H1 (cell line): ENCODE results near the gene KRT222. TPM values are rescaled to one million over a fixed set of nuclear protein-coding genes. Genes with fewer than 3 reads are reported as not detected.

Experiments used
- CTCF ChIA-PET: fragments of 300-600 bp; sonication (Branson Sonifier 250); formaldehyde crosslinking; loops from one replicate; lab custom pipeline; 2021; ENCODE audit not compliant: partially characterized antibody; lab: Charles Lee
- POLR2A ChIA-PET: fragments of 300-600 bp; sonication (Branson Sonifier 250); formaldehyde crosslinking; loops from one replicate; lab custom pipeline; 2021; ENCODE audit warnings: inconsistent platforms; ENCODE audit not compliant: partially characterized antibody; lab: Charles Lee
- DNase-seq, 2 experiments: peaks; one replicate each; pipeline versions ENCODE4 v3.0.0 to v3.0.0-alpha.2; 2010 to 2022; ENCODE audit warnings: low spot score in 2 of 2, low read depth in 1 of 2, mixed read lengths in 1 of 2
- FAIRE-seq: peaks from 2 replicates; lab custom pipeline; 2011; peaks lifted over from hg19 to GRCh38; lab: Jason Lieb, UNC
- H2AFZ ChIP-seq: 2 replicates; pipeline ENCODE4 v1.8.1; 2012; ENCODE audit warnings: low read length, inconsistent platforms
- H2AK5ac ChIP-seq: 2 replicates; pipeline ENCODE4 v1.6.1; 2013; ENCODE audit warnings: low read depth, low read length
- H2BK120ac ChIP-seq: replicated peaks from 2 replicates; pipeline ENCODE3; 2013; ENCODE audit warnings: low read depth, low read length, inconsistent platforms
- H2BK12ac ChIP-seq: 2 replicates; pipeline ENCODE4 v1.6.1; 2013; ENCODE audit warnings: low read depth, low read length
- H2BK15ac ChIP-seq: 2 replicates; pipeline ENCODE4 v1.6.1; 2013; ENCODE audit warnings: low read length
- H2BK20ac ChIP-seq: 2 replicates; pipeline ENCODE4 v1.6.1; 2013; ENCODE audit warnings: low read length
- H2BK5ac ChIP-seq: 2 replicates; pipeline ENCODE4 v1.6.1; 2013; ENCODE audit warnings: low read depth, low read length
- H3K14ac ChIP-seq: 2 replicates; pipeline ENCODE4 v1.6.1; 2013; ENCODE audit warnings: inconsistent platforms; ENCODE audit not compliant: insufficient read length
- H3K18ac ChIP-seq: 2 replicates; pipeline ENCODE4 v1.6.1; 2013; ENCODE audit warnings: low read length; ENCODE audit errors: extremely low read depth
- H3K23ac ChIP-seq: 2 replicates; pipeline ENCODE4 v1.6.1; 2013; ENCODE audit warnings: inconsistent platforms; ENCODE audit not compliant: insufficient read length
- H3K23me2 ChIP-seq: 2 replicates; pipeline ENCODE4 v1.6.1; 2013; ENCODE audit warnings: low read depth, low read length
- H3K27ac ChIP-seq: 2 replicates; pipeline ENCODE4 v1.6.1; 2011; ENCODE audit warnings: low read depth, low read length, inconsistent platforms
- H3K27me3 ChIP-seq, 4 experiments: replicated peaks in 1 of 4; 1 replicate in 1 of 4; 2 replicates in 3 of 4; pipeline versions ENCODE4 v1.6.1 to v1.8.1; 2011 to 2013; ENCODE audit warnings: low read length in 3 of 4, mild to moderate bottlenecking in 3 of 4, inconsistent platforms in 2 of 4, mixed read lengths in 2 of 4, moderate library complexity in 1 of 4; ENCODE audit not compliant: control insufficient read depth in 3 of 4, insufficient read depth in 3 of 4; ENCODE audit errors: extremely low read depth in 1 of 4
- H3K36me3 ChIP-seq, 4 experiments: 2 replicates each; pipeline versions ENCODE4 v1.6.1 to v1.8.1; 2011 to 2013; ENCODE audit warnings: mild to moderate bottlenecking in 4 of 4, low read length in 3 of 4, moderate library complexity in 2 of 4, control low read depth in 1 of 4, inconsistent platforms in 1 of 4; ENCODE audit not compliant: insufficient read depth in 4 of 4, control insufficient read depth in 2 of 4
- H3K4ac ChIP-seq: replicated peaks from 2 replicates; pipeline ENCODE3; 2013; ENCODE audit warnings: low read length, low read depth, mixed read lengths, inconsistent platforms; ENCODE audit not compliant: insufficient read length
- H3K4me1 ChIP-seq, 4 experiments: replicated peaks in 1 of 4; 1 replicate in 1 of 4; 2 replicates in 3 of 4; pipeline versions ENCODE4 v1.6.1 to v1.8.1; 2011 to 2013; ENCODE audit warnings: low read length in 3 of 4, inconsistent platforms in 2 of 4, mixed read lengths in 1 of 4; ENCODE audit not compliant: insufficient read depth in 4 of 4, control insufficient read depth in 3 of 4
- H3K4me2 ChIP-seq, 2 experiments: 2 replicates each; pipeline versions ENCODE4 v1.6.1 to v1.8.1; 2011 to 2013; ENCODE audit warnings: low read depth in 2 of 2, low read length in 2 of 2, control low read depth in 1 of 2, inconsistent platforms in 1 of 2, mild to moderate bottlenecking in 1 of 2; ENCODE audit not compliant: insufficient read depth in 1 of 2
- H3K4me3 ChIP-seq, 4 experiments: fragments of 200-600, 300-600 bp in 1 of 4; sonication (generic), shearing (Covaris generic), sonication (Bioruptor Twin) in 1 of 4; 2 replicates each; pipeline versions ENCODE4 v1.5.1 to v1.8.1; 2011 to 2016; ENCODE audit warnings: low read length in 4 of 4, low read depth in 3 of 4, control low read depth in 2 of 4, inconsistent platforms in 2 of 4, mild to moderate bottlenecking in 2 of 4, mixed read lengths in 1 of 4, moderate library complexity in 1 of 4; ENCODE audit not compliant: insufficient read depth in 2 of 4; ENCODE audit errors: extremely low read depth in 1 of 4
- H3K56ac ChIP-seq: replicated peaks from 2 replicates; pipeline ENCODE3; 2013; ENCODE audit warnings: low read depth, mild to moderate bottlenecking, mixed read lengths, low read length, inconsistent platforms; ENCODE audit not compliant: insufficient read length
- H3K79me1 ChIP-seq: 2 replicates; pipeline ENCODE4 v1.6.1; 2013; ENCODE audit warnings: low read depth, low read length, control low read depth
- H3K79me2 ChIP-seq, 2 experiments: 2 replicates each; pipeline versions ENCODE4 v1.6.1 to v1.8.1; 2012 to 2013; ENCODE audit warnings: low read length in 2 of 2, mild to moderate bottlenecking in 2 of 2, inconsistent platforms in 1 of 2; ENCODE audit not compliant: insufficient read depth in 2 of 2, control insufficient read depth in 1 of 2
- H3K9ac ChIP-seq, 4 experiments: replicated peaks in 1 of 4; 1 replicate in 1 of 4; 2 replicates in 3 of 4; pipeline versions ENCODE4 v1.6.1 to v1.8.1; 2011 to 2013; ENCODE audit warnings: low read depth in 3 of 4, low read length in 3 of 4, control low read depth in 2 of 4, mild to moderate bottlenecking in 2 of 4, moderate library complexity in 2 of 4, inconsistent platforms in 1 of 4; ENCODE audit errors: extremely low read depth in 1 of 4
- H3K9me3 ChIP-seq, 2 experiments: 2 replicates each; pipeline versions ENCODE4 v1.6.1 to v1.8.1; 2012 to 2013; ENCODE audit warnings: mild to moderate bottlenecking in 2 of 2, moderate library complexity in 2 of 2, control low read depth in 1 of 2, inconsistent platforms in 1 of 2, low read depth in 1 of 2, low read length in 1 of 2, mixed read lengths in 1 of 2; ENCODE audit not compliant: insufficient read depth in 2 of 2
- H4K20me1 ChIP-seq, 2 experiments: replicated peaks in 1 of 2; 2 replicates each; pipeline versions ENCODE3 to v1.8.1; 2011 to 2013; ENCODE audit warnings: inconsistent platforms in 2 of 2, low read length in 2 of 2, mild to moderate bottlenecking in 1 of 2; ENCODE audit not compliant: insufficient read depth in 2 of 2, control insufficient read depth in 1 of 2
- H4K5ac ChIP-seq: 2 replicates; pipeline ENCODE4 v1.6.1; 2013; ENCODE audit warnings: low read length, low read depth, mixed read lengths, inconsistent platforms; ENCODE audit not compliant: insufficient read length
- H4K8ac ChIP-seq: 2 replicates; pipeline ENCODE4 v1.8.0; 2013; ENCODE audit warnings: mild to moderate bottlenecking, moderate library complexity, low read length, inconsistent platforms; ENCODE audit not compliant: insufficient read depth; ENCODE audit errors: extremely low read depth
- H4K91ac ChIP-seq: replicated peaks from 2 replicates; pipeline ENCODE3; 2013; ENCODE audit warnings: low read length, mixed read lengths, inconsistent platforms; ENCODE audit not compliant: insufficient read length
- ASH2L ChIP-seq: fragments of 200-600, 300-600 bp; sonication (generic); IDR thresholded peaks from one replicate; pipeline ENCODE4 v1.7.1; 2017; ENCODE audit warnings: low read length
- BACH1 ChIP-seq: IDR thresholded peaks from 2 replicates; pipeline ENCODE4 v1.6.1; 2012; ENCODE audit warnings: low read length, improper control_type of control experiment
- EGR1 ChIP-seq: IDR thresholded peaks from 2 replicates; pipeline ENCODE4 v1.6.1; 2011; ENCODE audit warnings: low read depth, low read length, borderline replicate concordance
- KDM4A ChIP-seq: IDR thresholded peaks from one replicate; pipeline ENCODE4 v1.7.1; 2012; ENCODE audit warnings: low read depth, mild to moderate bottlenecking, moderate library complexity, low read length, inconsistent platforms; ENCODE audit not compliant: severe bottlenecking
- NANOG ChIP-seq: IDR thresholded peaks from 2 replicates; pipeline ENCODE4 v1.6.1; 2011; ENCODE audit warnings: low read length, low read depth, mild to moderate bottlenecking, inconsistent platforms; ENCODE audit not compliant: insufficient read depth, poor library complexity, severe bottlenecking
- POU5F1 ChIP-seq: IDR thresholded peaks from 2 replicates; pipeline ENCODE4 v1.6.1; 2011; ENCODE audit warnings: low read depth, mild to moderate bottlenecking, low read length, moderate library complexity
- RNF2 ChIP-seq: fragments of 200-900, 300-1000 bp; sonication (generic); IDR thresholded peaks from 2 replicates; pipeline ENCODE4 v1.7.1; 2016; ENCODE audit warnings: borderline replicate concordance, low read depth, mild to moderate bottlenecking, antibody characterized with exemption, low read length; ENCODE audit not compliant: poor library complexity, severe bottlenecking; ENCODE audit errors: missing control alignments
- SP4 ChIP-seq: IDR thresholded peaks from 2 replicates; pipeline ENCODE4 v1.6.1; 2012; ENCODE audit warnings: low read length, inconsistent platforms
- SRF ChIP-seq: IDR thresholded peaks from 2 replicates; pipeline ENCODE4 v1.6.1; 2011; ENCODE audit warnings: mild to moderate bottlenecking, low read depth, low read length, moderate library complexity
- ZNF274 ChIP-seq: IDR thresholded peaks from 2 replicates; pipeline ENCODE4 v1.7.0; 2012; ENCODE audit warnings: low read length, borderline replicate concordance; ENCODE audit errors: extremely low read depth
- WGBS, 2 experiments: shearing (Covaris generic) in 1 of 2; methylation state at CpG; one replicate each; pipeline versions ENCODE4 v1.1.6 to v1.1.7; 2013 to 2015; ENCODE audit warnings: low lambda C conversion rate in 2 of 2, mixed read lengths in 2 of 2, inconsistent platforms in 1 of 2, low coverage in 1 of 2, missing lambda C conversion rate in 1 of 2; ENCODE audit not compliant: insufficient replicate concordance in 2 of 2, insufficient coverage in 1 of 2, insufficient read length in 1 of 2; ENCODE audit errors: extremely low coverage in 1 of 2, missing lambda C conversion rate in 1 of 2; 5-methylcytosine and 5-hydroxymethylcytosine counted together
- polyA plus RNA-seq, 7 experiments: library from polyadenylated mRNA; depleted of rRNA in 3 of 7; stranded (reverse) in 5 of 7; unstranded in 2 of 7; fragments of >200 nt in 5 of 7; fragments of 200-250 nt in 2 of 7; gene quantifications; 1 replicate in 5 of 7; 2 replicates in 1 of 7; 4 replicates in 1 of 7; pipeline versions ENCODE4 v1.2.1 to v1.2.3, GENCODE V29; 2011 to 2013; ENCODE audit warnings: missing spikeins in 2 of 7, mixed read lengths in 2 of 7
- total RNA-seq: library from RNA; stranded (reverse); fragmentation: NEBNext Ultra II Directional; extraction: Animal tissue kit (Norgen Biotek cat#: 25700); gene quantifications from 2 replicates; pipeline ENCODE4 v1.2.1, GENCODE V29; 2021
- TF ChIP-seq, protein P1 (sequence below): IDR thresholded peaks from 2 replicates; pipeline ENCODE4 v1.6.1; 2012; ENCODE audit warnings: inconsistent platforms

The KRT222 gene
- total and polyA plus RNA-seq, 2 of the 8 experiments (the other 6 are each of a cell fraction or from before 2014, with no cell fraction given), result 0.08 to 0.61 TPM

DNA sequence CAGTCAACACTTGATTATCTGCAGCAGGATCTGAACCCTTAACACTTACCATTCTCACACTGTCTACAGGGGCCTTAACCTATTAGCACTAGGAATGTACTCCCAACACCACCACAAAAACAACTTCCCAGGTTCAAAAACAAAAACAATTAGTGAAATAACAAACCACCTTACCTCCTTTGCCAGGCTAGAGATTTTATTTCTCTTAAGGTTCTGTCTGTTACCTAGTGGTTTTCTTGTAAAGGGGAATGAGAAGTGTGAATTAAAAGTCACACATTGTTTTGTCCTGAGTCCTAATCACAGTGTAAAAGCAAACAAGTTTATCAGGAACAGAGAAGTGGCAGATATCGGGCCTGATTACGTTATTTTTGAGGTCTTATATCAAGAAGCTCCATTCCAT lies 27.0 kb downstream of the KRT222 start:
- no peak overlapping the region for H3K14ac ChIP-seq
- H3K27ac ChIP-seq, result no peak overlapping the region
- H2BK12ac ChIP-seq, result no peak overlapping the region
- no peak overlapping the region for H3K9ac ChIP-seq
- CTCF ChIA-PET, result no interaction called here
- FAIRE-seq, result no peak
- no peak overlapping the region for H3K23ac ChIP-seq
- no peak overlapping the region for H2AK5ac ChIP-seq
- no peak overlapping the region for H4K91ac ChIP-seq
- H3K9me3 ChIP-seq, result no peaks in the 10 kb centered on the region
- no peak overlapping the region for H4K8ac ChIP-seq
- no peak overlapping the region for H4K5ac ChIP-seq
- H2BK20ac ChIP-seq, result no peak overlapping the region
- H3K56ac ChIP-seq, result no peak overlapping the region
- H3K23me2 ChIP-seq, result no peaks in the 10 kb centered on the region
- H2BK120ac ChIP-seq, result no peak overlapping the region
- no peak overlapping the region for H3K4me2 ChIP-seq
- H2AFZ ChIP-seq, result no peak overlapping the region
- H2BK15ac ChIP-seq, result no peak overlapping the region
- no peaks in the 10 kb centered on the region for H3K79me1 ChIP-seq
- POLR2A ChIA-PET, result interaction anchor here (1.2 to 2.7 kb wide), 3 partner anchors 9 to 27 kb away, joined by 3 to 9 read pairs (median 5); partner anchors contain the start of gene SMARCE1
- H3K27me3 ChIP-seq, result no peaks in the 10 kb centered on the region
- WGBS, 2 experiments, result 91% methylated on average over 2 of the region's 2 CpGs; no CpG with 5 or more reads in 1 of the 2 experiments
- no peak for DNase-seq
- peaks cover 15 to 77% (median 57%) of the 10 kb centered on the region in 4 experiments for H3K36me3 ChIP-seq
- TF ChIP-seq SRF, result no peak
- no peak for TF ChIP-seq EGR1
- no peak for TF ChIP-seq KDM4A
- TF ChIP-seq, protein P1, sequence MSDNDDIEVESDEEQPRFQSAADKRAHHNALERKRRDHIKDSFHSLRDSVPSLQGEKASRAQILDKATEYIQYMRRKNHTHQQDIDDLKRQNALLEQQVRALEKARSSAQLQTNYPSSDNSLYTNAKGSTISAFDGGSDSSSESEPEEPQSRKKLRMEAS, result no peak
- no peak for TF ChIP-seq NANOG
- TF ChIP-seq SP4, result no peak
- no peak for TF ChIP-seq ZNF274
- TF ChIP-seq POU5F1, result no peak
- no peak for TF ChIP-seq ASH2L
- TF ChIP-seq RNF2, result no peak
- no peak for TF ChIP-seq BACH1
- no peak overlapping the region for H2BK5ac ChIP-seq
- H3K4me1 ChIP-seq, result no peaks in the 10 kb centered on the region
- no peak overlapping the region for H3K18ac ChIP-seq
- H3K4ac ChIP-seq, result no peak overlapping the region
- no peak overlapping the region for H3K4me3 ChIP-seq
- H4K20me1 ChIP-seq, result peaks cover 0 to 3% of the 10 kb centered on the region in 2 experiments
- peaks cover 0 to 25% of the 10 kb centered on the region in 2 experiments; a peak in 1 of 4 replicates for H3K79me2 ChIP-seq
